HG02884 (cell line): Measurements from ENCODE around the gene RHOH.
"Not testable (repeated sequence)": the region's sequence is repeated elsewhere in the genome, so short reads cannot be mapped to it uniquely, and the experiment has no call there.

ENCODE experiments used
- ATAC-seq: cut with Tn5 transposase; IDR thresholded peaks from one replicate; pipeline ENCODE4 v1.9.1; 2021; ENCODE audit warnings: mild to moderate bottlenecking, moderate library complexity; ENCODE audit not compliant: unreplicated experiment

The RHOH gene

GRCh38 chr4:40196724-40197281 is at the start of gene RHOH:
RHOH (plus strand) TSS chr4:40197031; CDS start chr4:40243387, 46,356 bp downstream.
- no peak for ATAC-seq

GRCh38 chr4:40147490-40147889 is 49.3 kb upstream of the RHOH start:
- not testable (repeated sequence) for ATAC-seq

- no peak for ATAC-seq
These were observed 46.9 kb upstream of the RHOH start for GRCh38 chr4:40149960-40150385.

DNA sequence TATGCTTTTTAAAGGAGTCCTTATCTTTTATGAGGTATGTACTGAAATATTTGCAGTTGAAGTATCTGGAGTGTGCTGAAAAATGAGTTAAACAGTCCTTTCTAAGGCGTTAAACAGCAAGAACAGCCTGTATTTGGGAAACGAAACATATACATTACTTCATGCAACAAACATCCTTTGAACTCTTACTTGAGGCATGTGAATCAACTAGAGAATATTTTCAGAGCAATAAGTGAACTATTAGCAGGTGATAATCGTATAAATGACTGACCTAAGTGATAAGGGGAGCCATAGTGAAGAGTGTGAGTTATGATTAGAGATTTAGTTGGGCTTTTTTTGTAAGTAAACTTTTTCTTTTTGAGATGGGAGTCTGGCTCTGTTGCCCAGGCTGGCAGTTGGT is 45.9 kb upstream of the RHOH start:
- no peak for ATAC-seq

DNA sequence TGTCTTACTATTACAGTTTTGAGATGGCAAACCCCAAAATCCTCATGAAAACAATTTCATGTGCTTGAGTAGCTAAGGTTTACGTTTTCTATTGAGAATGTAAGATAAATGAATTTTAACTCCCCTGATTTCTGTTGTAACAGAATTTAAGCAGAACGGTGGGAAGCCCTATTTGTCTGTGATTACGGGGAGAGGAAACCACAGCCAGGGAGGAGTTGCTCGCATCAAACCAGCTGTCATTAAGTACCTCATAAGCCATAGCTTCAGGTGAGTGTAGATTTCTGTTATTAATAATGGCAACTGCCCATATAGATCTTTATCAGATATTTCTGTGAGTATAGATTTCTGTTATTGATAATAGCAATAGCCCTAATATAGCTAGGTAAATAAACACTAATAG is 44.2 kb upstream of the RHOH start:
- ATAC-seq: no peak

DNA sequence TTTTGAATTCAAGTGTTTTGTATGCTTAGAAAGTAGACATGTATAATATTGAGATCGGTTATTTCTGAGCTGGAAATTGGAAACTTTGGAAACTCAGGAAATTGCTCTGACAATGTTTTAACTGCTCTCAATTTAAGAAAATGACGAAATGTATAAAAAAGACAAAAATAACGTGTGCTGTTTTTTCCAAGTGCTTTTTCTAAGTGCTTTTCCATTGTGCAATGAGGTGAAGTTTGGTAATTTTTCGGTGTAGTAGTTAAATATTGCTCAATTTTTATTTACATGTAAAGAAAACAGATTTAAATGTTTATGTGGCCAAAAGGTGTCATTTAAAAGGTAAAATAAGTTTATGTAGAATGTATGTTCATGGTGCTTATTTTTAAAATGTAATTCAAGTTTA is 39.4 kb upstream of the RHOH start:
- ATAC-seq: no peak

DNA sequence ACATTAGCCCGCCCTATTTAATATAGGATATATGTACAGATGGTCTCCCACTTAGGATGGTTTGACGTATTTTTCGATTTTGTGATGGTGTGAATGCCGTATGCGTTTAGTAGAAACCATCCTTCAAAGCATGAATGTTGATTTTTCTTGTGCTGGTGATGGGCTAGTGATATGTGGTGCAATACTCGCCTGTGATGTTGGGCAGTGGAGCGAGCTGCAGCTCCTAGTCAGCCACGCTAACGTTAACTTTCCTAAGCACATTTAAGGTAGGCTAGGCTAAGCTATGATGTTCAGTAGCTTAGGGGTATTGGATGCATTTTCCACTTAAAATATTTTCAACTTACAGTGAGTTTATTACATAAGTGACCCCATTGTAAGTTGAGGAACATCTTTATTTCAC is 36.6 kb upstream of the RHOH start:
- ATAC-seq: no peak

DNA sequence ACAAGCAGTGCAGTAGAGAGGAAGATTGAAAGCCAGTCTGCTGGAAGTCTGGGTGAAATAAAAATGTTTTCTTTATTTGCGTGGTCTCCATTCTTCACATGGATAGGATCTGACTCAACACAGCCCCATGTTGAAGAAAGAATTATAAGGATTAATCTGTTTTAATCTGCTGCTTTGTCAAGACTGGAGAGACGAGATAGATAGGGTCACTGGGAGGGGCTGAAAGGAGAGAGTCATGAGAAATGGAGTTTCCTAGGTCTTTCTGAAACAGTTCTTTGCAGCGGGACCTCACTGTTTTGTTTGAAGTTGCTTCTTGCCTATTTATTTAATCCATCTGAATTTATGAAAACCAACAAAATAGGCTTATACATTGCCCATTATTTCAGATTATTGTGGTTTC is 32.4 kb upstream of the RHOH start:
- ATAC-seq: no peak

- ATAC-seq: no peak
These were observed 30.9 kb upstream of the RHOH start for GRCh38 chr4:40165916-40166315.

DNA sequence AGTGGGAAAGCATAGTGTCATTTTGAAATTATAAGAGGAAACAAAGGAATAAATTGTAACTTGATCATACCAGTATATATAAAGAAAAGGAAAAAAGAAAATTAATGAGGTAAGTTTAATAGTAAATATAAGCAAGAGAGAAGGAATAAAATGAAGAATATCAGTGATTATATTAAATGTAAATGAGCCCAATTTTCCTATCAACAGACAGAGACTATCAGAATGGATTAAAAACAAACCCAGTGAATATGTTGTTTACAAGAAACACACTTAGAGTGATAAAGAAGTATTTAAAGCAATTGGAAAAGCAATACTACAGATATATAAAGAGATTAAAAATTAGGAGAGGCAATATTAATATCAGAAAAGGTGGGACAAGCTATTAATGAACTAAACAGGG is 28.8 kb upstream of the RHOH start:
- no peak for ATAC-seq

DNA sequence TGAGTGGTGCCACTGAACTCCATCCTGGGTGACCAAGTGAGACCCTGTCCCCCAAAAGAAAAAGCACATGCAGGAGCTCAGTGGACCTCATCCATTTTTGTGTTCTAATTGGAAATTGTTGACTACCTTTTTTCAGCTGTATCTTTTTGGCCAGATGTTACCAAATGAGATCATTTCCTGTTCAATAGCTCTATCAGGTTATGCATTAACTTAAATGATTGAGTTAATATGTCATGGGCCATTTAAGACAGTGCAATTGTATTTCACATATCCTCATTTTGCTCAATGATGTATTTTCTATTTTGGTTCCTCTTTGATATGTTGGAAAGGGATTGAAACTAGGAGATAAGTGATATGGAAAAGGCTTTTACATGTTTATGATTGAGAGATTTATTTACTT is 26.2 kb upstream of the RHOH start:
- ATAC-seq: no peak

DNA sequence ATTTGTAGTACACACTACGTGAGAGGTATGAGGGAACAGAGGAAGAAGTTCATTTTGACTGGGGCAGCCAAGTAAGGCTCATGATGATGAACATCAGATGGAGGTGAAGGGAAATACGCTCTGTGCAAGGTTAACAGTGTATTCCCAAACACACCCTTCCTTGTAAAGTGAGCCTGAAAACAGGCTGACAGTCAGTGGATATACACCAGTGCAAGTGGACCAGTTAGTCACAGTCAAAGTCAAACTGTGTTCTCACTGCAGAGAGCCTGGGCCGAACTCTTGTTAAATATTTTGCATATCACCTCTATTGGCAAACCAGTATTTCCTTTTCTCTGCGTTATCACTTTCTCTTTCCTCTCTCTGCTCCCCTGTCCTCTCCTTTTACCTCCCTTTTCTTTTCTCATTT is 23.4 kb upstream of the RHOH start:
- no peak for ATAC-seq

DNA sequence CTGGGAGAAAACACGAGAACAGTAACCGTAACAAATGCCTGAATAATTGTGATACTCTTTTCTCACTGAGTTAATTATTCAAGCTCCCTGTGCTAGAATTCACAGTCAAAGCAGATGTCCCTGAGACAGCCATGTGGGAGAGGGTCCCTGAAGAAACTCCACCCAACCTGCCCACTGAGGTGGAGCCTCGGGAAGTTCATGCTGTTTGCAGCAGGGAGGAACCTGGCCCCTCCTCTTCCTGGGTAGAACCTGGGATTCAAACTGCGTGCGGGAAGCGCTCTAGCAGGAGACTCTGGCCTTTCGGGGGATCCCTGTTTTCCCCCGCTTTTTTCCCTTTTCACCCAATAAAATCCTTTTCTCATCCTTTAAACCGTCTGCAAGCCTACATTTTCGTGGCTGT is 20.2 kb upstream of the RHOH start:
- no peak for ATAC-seq

DNA sequence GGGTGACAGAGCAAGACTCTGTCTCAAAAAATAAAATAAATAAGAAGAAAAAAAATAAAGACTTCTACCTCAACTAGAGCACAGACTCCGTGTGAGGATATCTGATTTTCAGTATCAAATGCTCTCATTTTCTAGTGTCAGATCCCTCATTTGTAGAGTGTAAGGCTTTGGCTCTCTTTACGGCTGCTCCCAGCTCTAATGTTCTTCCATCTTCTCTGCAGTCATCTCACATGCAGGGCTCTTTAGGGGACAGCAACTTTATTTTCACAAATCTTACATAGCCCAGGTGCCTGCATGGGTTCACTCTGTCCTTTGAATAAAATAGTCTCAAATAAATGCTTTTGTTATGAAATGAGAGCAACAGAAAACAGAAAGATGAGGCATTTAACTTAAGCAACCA is 19.2 kb upstream of the RHOH start:
- ATAC-seq: no peak

DNA sequence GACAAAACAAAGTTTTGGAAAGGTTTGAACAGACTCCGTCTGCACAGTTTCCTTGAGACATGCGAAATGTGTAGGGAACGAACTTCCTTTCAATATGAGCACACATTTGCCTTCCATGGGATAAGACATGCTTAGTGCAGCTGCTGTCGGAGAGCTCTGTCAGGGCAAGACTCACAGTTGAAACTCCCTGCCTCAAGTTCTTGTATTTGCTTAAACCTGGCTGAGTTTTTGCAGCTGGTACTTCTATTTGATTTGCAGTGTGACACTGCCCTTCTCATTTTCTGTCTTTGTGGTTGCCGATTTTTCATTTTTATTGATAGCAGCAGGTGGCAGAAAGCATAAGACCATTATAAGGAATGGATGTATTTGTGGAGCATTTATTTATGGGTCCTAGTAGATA is 18.2 kb upstream of the RHOH start:
- ATAC-seq: no peak

- ATAC-seq: no peak
These were observed 17.5 kb upstream of the RHOH start for GRCh38 chr4:40179360-40179759.

DNA sequence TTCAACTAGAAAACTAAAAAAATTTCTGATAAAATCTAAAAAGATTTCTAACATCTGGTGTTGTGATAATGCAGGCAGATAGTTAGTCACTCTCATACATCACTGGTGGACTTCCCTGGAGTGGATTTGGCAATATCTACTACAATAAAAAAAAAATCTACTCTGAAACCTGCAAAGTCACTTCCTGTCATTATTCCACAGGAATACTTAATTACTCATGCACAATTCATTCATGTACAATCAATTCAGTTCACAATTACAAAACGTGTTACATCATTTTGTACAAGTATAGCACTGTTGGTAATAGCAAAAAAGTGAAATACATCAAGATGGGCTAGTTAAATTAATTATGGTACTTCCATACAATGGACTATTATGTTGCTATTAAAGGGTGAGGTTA is 16.5 kb upstream of the RHOH start:
- no peak for ATAC-seq

DNA sequence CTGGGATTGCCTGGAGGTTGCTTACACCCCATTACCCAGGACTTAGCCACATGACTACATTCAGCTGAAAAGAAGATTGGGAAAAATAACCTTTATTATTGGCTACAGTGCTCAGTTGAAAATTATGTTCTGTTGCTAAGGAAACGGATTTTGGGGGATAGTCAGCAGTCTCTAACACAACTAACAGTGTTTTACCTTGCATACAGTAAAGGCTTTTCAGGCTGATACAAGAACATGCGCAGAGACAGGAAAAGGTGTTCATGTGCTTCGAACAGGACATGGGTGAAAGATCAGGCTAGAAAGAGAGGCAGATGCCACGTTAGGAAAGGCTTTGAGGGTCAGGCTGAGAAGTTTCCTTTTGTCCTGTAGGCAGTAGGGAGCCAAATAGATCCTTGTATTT is 14.8 kb upstream of the RHOH start:
- no peak for ATAC-seq

- no peak for ATAC-seq
These were observed 13.9 kb upstream of the RHOH start for GRCh38 chr4:40182954-40183353.

DNA sequence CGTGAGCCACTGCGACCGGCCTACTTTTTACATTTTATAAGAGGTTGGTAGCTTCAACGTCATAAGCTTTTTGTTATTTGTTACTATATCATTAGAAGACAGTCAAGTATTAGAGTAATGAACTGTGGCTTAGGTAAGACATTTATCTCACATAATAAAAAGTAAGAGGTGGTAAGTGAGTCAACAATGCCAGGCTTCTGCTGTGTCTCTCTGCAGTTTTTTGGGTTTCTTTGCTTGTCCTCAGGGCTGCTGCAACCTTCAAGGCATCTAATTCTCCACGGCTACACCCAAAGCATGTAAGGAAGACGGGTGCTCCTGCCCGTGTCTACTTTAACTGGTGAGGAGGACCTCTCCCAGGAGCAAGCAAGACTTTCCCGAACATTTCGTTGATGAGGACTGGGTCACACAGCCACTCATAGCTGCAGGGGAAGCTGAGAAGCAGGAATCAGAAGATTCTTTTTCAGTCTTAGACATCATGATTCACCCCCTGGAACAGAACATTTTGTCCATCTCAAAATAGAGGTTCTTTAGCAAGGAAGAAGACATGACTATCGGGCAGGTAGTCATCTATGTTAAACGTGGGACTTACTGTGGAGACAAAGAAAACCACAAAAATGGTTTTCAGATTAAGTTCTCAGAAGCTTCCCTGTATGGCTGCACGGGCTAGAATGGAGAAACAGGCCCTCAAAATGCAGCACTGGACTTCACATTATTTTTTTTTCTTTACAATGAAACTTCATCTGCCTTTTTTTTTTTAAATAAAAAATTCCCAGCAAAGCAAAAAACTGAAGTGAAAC is 13.0 kb upstream of the RHOH start:
- ATAC-seq: no peak

DNA sequence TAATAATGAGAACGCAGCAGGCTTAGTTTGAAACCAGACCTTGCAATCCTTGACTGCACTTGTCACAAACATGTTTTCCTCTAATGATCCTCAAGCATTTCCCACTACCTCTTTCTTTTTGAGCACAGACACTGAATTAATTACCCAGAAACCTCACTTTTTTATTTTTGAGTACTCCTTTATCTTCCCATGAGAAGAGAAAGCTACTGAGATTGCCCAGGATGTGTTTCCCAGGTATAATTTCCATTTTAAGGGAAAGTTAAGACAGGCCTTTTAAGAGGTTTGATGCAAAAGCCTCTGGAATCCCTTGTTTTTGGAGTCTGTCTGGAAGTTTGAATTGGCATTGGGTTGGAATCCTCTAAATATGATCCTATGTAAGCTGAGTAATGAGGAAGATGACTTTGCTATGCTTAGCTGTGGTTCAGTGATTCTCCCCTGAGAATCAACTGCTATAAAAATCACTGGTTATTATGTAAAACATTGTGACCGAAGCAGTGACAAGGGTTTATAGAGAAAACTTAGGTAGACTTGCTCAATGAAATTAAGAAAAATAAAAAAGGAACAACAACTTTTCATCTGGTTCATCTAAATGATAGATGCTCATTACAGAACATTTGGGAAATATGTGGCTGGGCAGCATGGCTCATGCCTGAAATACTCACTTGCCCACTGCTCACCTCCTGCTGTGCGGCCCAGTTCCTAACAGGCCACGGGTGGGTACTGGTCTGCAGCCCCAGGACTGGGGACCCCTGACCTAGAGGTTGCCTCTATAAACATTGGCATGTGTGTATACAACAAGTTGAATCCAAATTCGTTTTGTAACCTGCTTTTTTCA is 10.8 kb upstream of the RHOH start:
- ATAC-seq: peak; percentile 43

DNA sequence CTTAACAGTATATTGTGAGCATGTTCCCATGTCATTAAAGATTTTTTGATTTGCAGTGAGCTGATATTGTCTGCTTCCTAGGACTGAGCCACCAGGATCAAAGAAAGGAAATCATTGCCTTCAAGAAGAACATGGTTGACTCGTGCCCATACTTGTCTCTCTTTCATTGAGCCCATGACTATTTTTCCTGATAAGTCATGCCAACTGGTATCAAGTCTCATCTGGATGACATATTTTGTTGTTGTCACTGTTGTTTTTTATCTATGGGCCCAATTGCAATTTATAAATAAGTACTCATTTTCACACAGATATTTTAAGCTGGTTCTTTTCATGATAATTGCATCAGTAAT is 10.2 kb upstream of the RHOH start:
- no peak for ATAC-seq
